NB4 (cell line): ENCODE data around the gene RNU6-1.

Experiments used
- DNase-seq: peaks from one replicate; pipeline ENCODE4 v3.0.0; 2010; ENCODE audit warnings: low read depth
- H3K4me3 ChIP-seq: one replicate; pipeline ENCODE4 v1.5.1; 2011; ENCODE audit warnings: mild to moderate bottlenecking, low read depth, low read length, moderate library complexity
- MAX ChIP-seq: IDR thresholded peaks from 2 replicates; pipeline ENCODE4 v1.6.1; 2011; ENCODE audit warnings: low read depth, low read length
- MYC ChIP-seq: IDR thresholded peaks from 2 replicates; pipeline ENCODE4 v1.6.1; 2011; ENCODE audit warnings: low read depth, low read length
- POLR2A ChIP-seq: IDR thresholded peaks from 2 replicates; pipeline ENCODE4 v1.6.1; 2011; ENCODE audit warnings: mild to moderate bottlenecking; ENCODE audit not compliant: insufficient read length; ENCODE audit errors: extremely low read depth
- TF ChIP-seq, protein P1 (sequence below): IDR thresholded peaks from one replicate; pipeline ENCODE4 v1.5.1; 2012; ENCODE audit warnings: low read depth, low read length

The RNU6-1 gene

DNA sequence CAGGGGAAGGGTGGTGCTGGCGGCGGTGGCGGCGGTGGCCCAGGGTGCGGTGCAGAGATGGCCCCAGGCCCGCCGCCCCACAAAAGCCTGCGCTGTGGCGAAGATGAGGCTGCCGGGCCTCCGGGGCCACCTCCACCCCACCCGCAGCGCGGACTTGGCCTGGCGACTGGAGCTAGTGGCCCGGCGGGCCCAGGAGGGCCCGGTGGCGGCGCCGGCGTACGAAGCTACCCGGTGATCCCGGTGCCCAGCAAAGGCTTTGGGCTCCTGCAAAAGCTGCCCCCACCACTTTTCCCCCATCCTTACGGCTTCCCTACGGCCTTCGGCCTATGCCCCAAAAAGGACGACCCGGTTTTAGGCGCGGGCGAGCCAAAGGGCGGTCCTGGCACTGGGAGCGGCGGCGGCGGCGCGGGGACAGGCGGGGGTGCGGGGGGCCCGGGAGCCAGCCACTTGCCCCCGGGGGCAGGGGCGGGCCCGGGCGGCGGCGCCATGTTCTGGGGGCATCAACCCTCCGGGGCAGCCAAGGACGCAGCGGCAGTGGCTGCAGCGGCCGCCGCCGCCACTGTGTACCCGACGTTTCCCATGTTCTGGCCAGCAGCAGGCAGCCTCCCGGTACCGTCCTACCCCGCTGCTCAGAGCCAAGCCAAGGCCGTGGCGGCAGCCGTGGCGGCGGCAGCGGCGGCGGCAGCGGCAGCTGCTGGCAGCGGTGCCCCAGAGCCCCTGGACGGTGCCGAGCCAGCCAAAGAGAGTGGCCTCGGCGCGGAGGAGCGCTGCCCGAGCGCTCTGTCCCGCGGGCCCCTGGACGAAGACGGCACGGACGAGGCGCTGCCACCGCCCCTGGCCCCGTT is 12.9 kb downstream of the RNU6-1 start:
- no peak for DNase-seq
- no peak overlapping the region for H3K4me3 ChIP-seq
- TF ChIP-seq, protein P1, sequence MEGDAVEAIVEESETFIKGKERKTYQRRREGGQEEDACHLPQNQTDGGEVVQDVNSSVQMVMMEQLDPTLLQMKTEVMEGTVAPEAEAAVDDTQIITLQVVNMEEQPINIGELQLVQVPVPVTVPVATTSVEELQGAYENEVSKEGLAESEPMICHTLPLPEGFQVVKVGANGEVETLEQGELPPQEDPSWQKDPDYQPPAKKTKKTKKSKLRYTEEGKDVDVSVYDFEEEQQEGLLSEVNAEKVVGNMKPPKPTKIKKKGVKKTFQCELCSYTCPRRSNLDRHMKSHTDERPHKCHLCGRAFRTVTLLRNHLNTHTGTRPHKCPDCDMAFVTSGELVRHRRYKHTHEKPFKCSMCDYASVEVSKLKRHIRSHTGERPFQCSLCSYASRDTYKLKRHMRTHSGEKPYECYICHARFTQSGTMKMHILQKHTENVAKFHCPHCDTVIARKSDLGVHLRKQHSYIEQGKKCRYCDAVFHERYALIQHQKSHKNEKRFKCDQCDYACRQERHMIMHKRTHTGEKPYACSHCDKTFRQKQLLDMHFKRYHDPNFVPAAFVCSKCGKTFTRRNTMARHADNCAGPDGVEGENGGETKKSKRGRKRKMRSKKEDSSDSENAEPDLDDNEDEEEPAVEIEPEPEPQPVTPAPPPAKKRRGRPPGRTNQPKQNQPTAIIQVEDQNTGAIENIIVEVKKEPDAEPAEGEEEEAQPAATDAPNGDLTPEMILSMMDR = no peak
- no peak for TF ChIP-seq POLR2A

- no peak for TF ChIP-seq POLR2A
- TF ChIP-seq, protein P1 = no peak
- TF ChIP-seq MAX = no peak
- TF ChIP-seq MYC = no peak
- DNase-seq = no peak
- no peak overlapping the region for H3K4me3 ChIP-seq
Observed at GRCh38 chr15:67825881-67826716, 13.7 kb downstream of the RNU6-1 start.

- DNase-seq = no peak
- TF ChIP-seq, protein P1 = no peak
- no peak for TF ChIP-seq MYC
- H3K4me3 ChIP-seq = no peak within 1 kb of the TSS
Observed at GRCh38 chr15:67824976-67825880, 14.6 kb downstream of the RNU6-1 start, which contains the start of gene SKOR1. Gene SKOR1 (plus strand): TSS chr15:67825509. CDS start chr15:67825603, 94 bp downstream.

GRCh38 chr15:67824197-67824968 is 15.5 kb downstream of the RNU6-1 start:
- TF ChIP-seq, protein P1 = no peak
- TF ChIP-seq MAX (no peak), MYC (no peak), POLR2A (no peak)
- no peak for DNase-seq
- H3K4me3 ChIP-seq = no peak overlapping the region

DNA sequence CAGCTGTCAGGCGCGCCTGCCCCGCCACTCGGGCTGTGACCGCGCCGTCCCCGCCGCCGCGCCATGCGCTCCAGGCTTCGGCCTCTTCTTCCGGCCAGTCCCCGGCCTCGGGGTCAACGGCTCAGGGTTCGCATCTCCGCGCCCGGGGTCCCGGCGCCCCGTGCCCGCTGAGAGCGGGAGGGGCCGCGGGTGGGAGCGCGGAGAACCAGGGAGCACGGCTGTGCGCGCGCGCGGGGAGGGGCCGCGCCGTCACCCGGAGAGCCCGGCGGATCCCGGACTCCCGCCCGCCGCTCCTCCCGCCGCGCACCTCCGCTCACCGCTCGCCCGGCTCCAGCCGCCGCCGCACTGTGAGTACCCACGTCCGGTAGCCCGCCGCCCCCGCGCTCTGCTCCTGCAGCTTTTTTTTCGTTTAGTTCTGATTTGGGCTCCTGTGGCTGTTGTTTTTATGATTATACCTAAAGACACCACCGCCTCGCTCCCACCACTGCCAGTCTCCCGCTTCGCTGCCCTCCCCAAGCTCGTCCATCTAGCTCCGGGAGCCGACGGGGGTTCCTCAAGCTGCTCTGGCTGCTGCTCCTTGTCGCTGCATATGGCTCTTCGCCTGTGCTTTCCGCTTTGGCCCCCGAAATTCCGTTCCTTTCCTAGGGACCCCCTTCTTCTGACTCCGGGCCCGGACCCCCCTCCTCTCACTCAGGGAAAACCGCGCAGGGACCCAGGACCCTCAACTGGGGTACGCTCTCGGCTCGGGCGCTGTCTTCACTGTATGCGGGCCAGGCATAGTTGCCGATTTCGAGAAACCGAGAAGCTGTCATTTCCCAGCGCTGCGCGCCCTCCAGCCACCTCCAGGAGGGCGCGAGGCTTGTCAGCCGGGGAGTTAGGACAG is 16.3 kb downstream of the RNU6-1 start:
- TF ChIP-seq MYC (no peak), POLR2A (no peak), MAX (no peak)
- TF ChIP-seq, protein P1 = no peak
- DNase-seq = no peak
- H3K4me3 ChIP-seq = no peak overlapping the region
